Smooth muscle cell (in vitro differentiated cells): ENCODE data around the gene KCNH1. TPM values are rescaled to one million over a fixed set of nuclear protein-coding genes. Genes with fewer than 3 reads are reported as not detected.

Experiments
- DNase-seq: peaks from one replicate; lab custom pipeline; 2025; ENCODE audit not compliant: unreplicated experiment; lab: John Stamatoyannopoulos, UW
- H2AFZ ChIP-seq: fragments of 200-600 bp; sonication (generic); 2 replicates; pipeline ENCODE4 v1.6.0; 2016; ENCODE audit warnings: antibody characterized with exemption, low read depth, mild to moderate bottlenecking
- H3F3A ChIP-seq: fragments of 200-600 bp; sonication (generic); 2 replicates; pipeline ENCODE4 v1.6.0; 2017; ENCODE audit warnings: antibody characterized with exemption, low read depth
- H3K27ac ChIP-seq: fragments of 200-600 bp; sonication (generic); 2 replicates; pipeline ENCODE4 v1.5.1; 2016; ENCODE audit warnings: low read depth, mild to moderate bottlenecking
- H3K27me3 ChIP-seq: fragments of 200-600 bp; sonication (generic); 2 replicates; pipeline ENCODE4 v1.6.1; 2016; ENCODE audit warnings: low read depth, mild to moderate bottlenecking
- H3K36me3 ChIP-seq: fragments of 200-600 bp; sonication (generic); 2 replicates; pipeline ENCODE4 v1.5.1; 2016; ENCODE audit warnings: low read depth
- H3K4me1 ChIP-seq: fragments of 200-600 bp; sonication (generic); 2 replicates; pipeline ENCODE4 v1.5.1; 2016; ENCODE audit warnings: low read depth
- H3K4me2 ChIP-seq: fragments of 200-600 bp; sonication (generic); 2 replicates; pipeline ENCODE4 v1.6.0; 2016; ENCODE audit warnings: mild to moderate bottlenecking
- H3K4me3 ChIP-seq: fragments of 200-600 bp; sonication (generic); 2 replicates; pipeline ENCODE4 v1.5.1; 2016; ENCODE audit warnings: mild to moderate bottlenecking
- H3K79me2 ChIP-seq: fragments of 200-600 bp; sonication (generic); 2 replicates; pipeline ENCODE4 v1.6.0; 2016; ENCODE audit warnings: low read depth, mild to moderate bottlenecking
- H3K9ac ChIP-seq: fragments of 200-600 bp; sonication (generic); 2 replicates; pipeline ENCODE4 v1.6.0; 2016; ENCODE audit warnings: low read depth
- H3K9me3 ChIP-seq: fragments of 200-600 bp; sonication (generic); replicated peaks from 2 replicates; pipeline ENCODE4 v1.5.1; 2016; ENCODE audit warnings: low read depth
- H4K20me1 ChIP-seq: fragments of 200-600 bp; sonication (generic); 2 replicates; pipeline ENCODE4 v1.6.0; 2016; ENCODE audit warnings: low read depth
- CTCF ChIP-seq: fragments of 200-600 bp; sonication (generic); IDR thresholded peaks from 2 replicates; pipeline ENCODE4 v1.5.1; 2017; ENCODE audit warnings: borderline replicate concordance, mild to moderate bottlenecking, antibody characterized with exemption; ENCODE audit not compliant: insufficient read depth, poor library complexity, severe bottlenecking
- WGBS: methylation state at CpG from one replicate; pipeline ENCODE4 v1.1.7; 2016; ENCODE audit warnings: low lambda C conversion rate; 5-methylcytosine and 5-hydroxymethylcytosine counted together
- polyA plus RNA-seq: library from polyadenylated mRNA; unstranded; fragments of >200 nt; fragmentation: Nextera tagmentation; extraction: Ambion mirVana; gene quantifications from 2 replicates; pipeline ENCODE4 v1.2.1, GENCODE V29; 2016
- total RNA-seq: library from RNA; depleted of rRNA; stranded (reverse); fragments of >200 nt; gene quantifications from 2 replicates; pipeline ENCODE4 v1.2.3, GENCODE V29; 2014

KCNH1 gene
- total and polyA plus RNA-seq, 2 experiments from 2014 or later, result 0.30 to 1.9 TPM

DNA sequence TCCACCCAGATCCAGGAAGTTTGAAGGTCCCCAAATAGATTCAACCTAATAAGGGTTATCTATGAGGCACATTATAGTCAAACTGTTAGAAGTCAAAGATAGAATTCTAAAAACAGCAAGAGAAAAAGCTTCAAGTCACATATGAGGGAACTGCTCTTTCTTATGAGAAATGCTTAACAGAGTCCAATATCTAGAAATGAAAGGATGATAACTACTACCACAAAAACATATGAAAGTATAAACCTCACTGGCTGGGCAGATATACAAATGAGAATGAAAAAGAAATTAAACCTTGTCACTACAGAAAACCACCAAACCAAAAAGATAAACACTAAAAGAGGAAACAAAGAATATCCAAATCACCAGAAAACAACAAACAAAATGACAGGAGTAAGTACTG, 201.8 kb downstream of the KCNH1 start:
- Histone ChIP-seq H3K4me3 (no peak overlapping the region), H3K36me3 (no peaks in the 10 kb centered on the region), H3K79me2 (no peaks in the 10 kb centered on the region), H3K9me3 (no peaks in the 10 kb centered on the region), H2AFZ (no peak overlapping the region), H4K20me1 (no peaks in the 10 kb centered on the region), H3F3A (no peaks in the 10 kb centered on the region), H3K27me3 (no peaks in the 10 kb centered on the region), H3K4me1 (no peaks in the 10 kb centered on the region), H3K27ac (no peak overlapping the region), H3K9ac (no peak overlapping the region), H3K4me2 (no peak overlapping the region)
- no peak for DNase-seq
- TF ChIP-seq CTCF, result no peak

- Histone ChIP-seq H3K27ac (no peak overlapping the region), H3K4me3 (no peak overlapping the region), H4K20me1 (no peaks in the 10 kb centered on the region), H3K79me2 (no peaks in the 10 kb centered on the region), H3K4me2 (no peak overlapping the region), H3K36me3 (no peaks in the 10 kb centered on the region), H3K9ac (no peak overlapping the region), H3K4me1 (peaks cover 9% of the 10 kb centered on the region), H3F3A (no peaks in the 10 kb centered on the region), H3K9me3 (no peaks in the 10 kb centered on the region), H2AFZ (no peak overlapping the region), H3K27me3 (no peaks in the 10 kb centered on the region)
- TF ChIP-seq CTCF, result no peak
- DNase-seq, result no peak
These were observed 211.3 kb downstream of the KCNH1 start for GRCh38 chr1:210922666-210923065.

GRCh38 chr1:210920716-210921694, 212.9 kb downstream of the KCNH1 start:
- H2AFZ ChIP-seq, result no peak overlapping the region
- TF ChIP-seq CTCF, result no peak
- DNase-seq, result no peak
- H3K9ac ChIP-seq, result no peak overlapping the region
- H3K79me2 ChIP-seq, result no peaks in the 10 kb centered on the region
- H3F3A ChIP-seq, result no peaks in the 10 kb centered on the region
- H3K36me3 ChIP-seq, result no peaks in the 10 kb centered on the region
- no peaks in the 10 kb centered on the region for H3K9me3 ChIP-seq
- H3K4me3 ChIP-seq, result no peak overlapping the region
- peaks cover 15% of the 10 kb centered on the region for H3K4me1 ChIP-seq
- 89% methylated on average over 5 of the region's 5 CpGs for WGBS
- no peaks in the 10 kb centered on the region for H3K27me3 ChIP-seq
- no peak overlapping the region for H3K4me2 ChIP-seq
- H3K27ac ChIP-seq, result no peak overlapping the region
- no peaks in the 10 kb centered on the region for H4K20me1 ChIP-seq

DNA sequence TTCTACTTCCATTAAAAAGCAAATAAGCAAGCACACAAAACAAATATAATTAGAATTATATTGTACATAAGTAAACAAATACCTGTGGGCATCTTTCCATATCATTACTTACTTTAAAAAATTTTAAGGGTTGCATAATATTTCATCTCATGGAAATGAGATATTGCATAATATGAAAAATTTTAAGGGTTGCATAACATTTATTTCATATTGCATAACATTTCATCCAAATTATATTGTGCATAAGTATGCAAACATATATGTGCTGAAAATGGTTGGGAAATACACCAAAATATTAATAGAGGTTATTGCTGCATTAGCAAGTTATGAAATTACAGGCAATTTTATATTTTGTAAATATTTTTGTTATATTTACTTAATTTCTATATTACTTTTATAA, 213.7 kb downstream of the KCNH1 start:
- no peak overlapping the region for H3K9ac ChIP-seq

More for the DNA sequence above, 213.7 kb downstream of the KCNH1 start:
- Histone ChIP-seq H3K4me3 (no peak overlapping the region), H3K4me2 (no peak overlapping the region), H3K27me3 (no peaks in the 10 kb centered on the region), H3K36me3 (no peaks in the 10 kb centered on the region), H3K9me3 (no peaks in the 10 kb centered on the region), H3K27ac (no peak overlapping the region), H3K4me1 (peaks cover 15% of the 10 kb centered on the region), H3F3A (no peaks in the 10 kb centered on the region), H4K20me1 (no peaks in the 10 kb centered on the region), H2AFZ (no peak overlapping the region), H3K79me2 (no peaks in the 10 kb centered on the region)
- no peak for DNase-seq
- TF ChIP-seq CTCF, result no peak
